Skin of body (tissue), 2 donors: ENCODE results near the gene ANXA8. TPM values are rescaled to one million over a fixed set of nuclear protein-coding genes. Genes with fewer than 3 reads are reported as not detected.

Source experiments
- DNase-seq: peaks from one replicate; lab custom pipeline; 2025; lab: John Stamatoyannopoulos, UW
- total RNA-seq: library from RNA; depleted of rRNA; stranded (reverse); fragments of >200 nt; gene quantifications from one replicate; pipeline ENCODE4 v1.2.3, GENCODE V29; 2014

ANXA8 gene
- total RNA-seq, 1 donor from 2014 or later: 4.6 TPM

DNA sequence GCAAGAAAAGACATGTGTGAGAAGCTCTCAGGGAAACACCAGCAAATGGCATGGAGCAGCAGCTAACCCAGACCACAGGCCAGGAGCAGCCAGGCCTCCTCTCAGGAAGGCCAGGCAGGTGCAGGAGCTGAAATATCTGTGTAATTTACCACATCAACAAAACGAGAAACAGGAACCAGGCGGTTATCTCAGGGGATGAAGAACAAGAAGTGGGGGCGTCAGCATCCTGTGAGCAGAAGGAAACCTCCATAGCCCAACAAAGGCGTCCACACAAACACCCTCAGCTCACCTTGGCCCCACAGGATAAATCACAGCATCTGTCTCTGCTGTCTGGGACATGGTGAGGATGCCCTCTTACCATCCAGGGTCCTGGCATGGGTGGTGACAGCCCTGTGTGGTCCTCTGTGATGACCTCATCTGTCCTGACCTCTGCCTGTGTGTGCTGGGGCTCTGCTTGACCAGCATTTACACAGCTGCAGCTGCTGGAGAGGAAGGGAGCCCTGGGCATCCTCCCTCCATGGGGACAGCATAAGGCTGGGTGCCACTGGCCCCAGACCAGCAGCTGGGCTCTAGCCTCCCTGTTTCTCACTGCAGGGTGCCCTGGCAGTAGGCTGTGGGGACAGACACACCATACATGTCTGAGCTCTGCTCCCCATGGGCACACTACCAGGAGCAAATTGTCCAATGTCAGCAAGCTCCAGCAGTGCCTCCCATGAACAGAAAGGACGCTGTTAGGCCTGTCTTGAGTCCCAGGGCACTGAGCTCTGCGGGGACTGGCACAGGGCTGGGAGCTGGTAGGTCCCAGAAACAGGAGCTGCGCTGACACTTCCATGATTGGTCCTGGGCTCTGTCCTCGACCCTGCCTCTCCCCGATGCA, 34.6 kb downstream of the ANXA8 start:
- DNase-seq: no peak

- no peak for DNase-seq
Observed at GRCh38 chr10:47447705-47448104, 36.2 kb downstream of the ANXA8 start.

DNA sequence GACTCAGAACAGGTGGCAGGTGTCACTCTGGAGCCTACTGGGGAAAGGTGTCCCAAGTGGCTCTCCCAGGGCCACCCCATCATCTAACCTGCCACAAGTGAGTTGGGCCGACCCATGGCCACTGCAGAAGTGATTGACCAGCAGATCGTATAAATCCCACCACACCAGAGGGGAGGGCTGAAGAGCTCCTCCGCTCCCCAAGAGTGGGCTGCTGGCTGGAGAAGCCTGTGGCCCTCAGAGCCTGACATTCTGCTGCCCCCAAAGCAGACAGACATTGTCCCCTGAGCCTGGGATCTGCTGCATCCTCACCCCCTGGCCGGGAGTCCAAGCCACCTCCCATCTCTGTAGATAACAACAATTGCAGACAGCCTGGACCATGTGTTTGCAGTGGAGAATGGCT, 36.7 kb downstream of the ANXA8 start:
- DNase-seq: no peak

- no peak for DNase-seq
Observed at GRCh38 chr10:47445720-47446119, 38.2 kb downstream of the ANXA8 start.

- DNase-seq: no peak
Observed at GRCh38 chr10:47444047-47444446, 39.9 kb downstream of the ANXA8 start.

GRCh38 chr10:47443145-47443544, 40.8 kb downstream of the ANXA8 start:
- DNase-seq: no peak

GRCh38 chr10:47442351-47442750, 41.6 kb downstream of the ANXA8 start:
- DNase-seq: no peak

GRCh38 chr10:47441938-47442337, 42.0 kb downstream of the ANXA8 start:
- no peak for DNase-seq

GRCh38 chr10:47440207-47440606, 43.7 kb downstream of the ANXA8 start:
- no peak for DNase-seq

- no peak for DNase-seq
Observed at GRCh38 chr10:47438857-47439474, 44.9 kb downstream of the ANXA8 start.

GRCh38 chr10:47435081-47435480, 48.8 kb downstream of the ANXA8 start:
- DNase-seq: no peak

- DNase-seq: no peak
Observed at GRCh38 chr10:47425813-47426419, 58.0 kb downstream of the ANXA8 start.

DNA sequence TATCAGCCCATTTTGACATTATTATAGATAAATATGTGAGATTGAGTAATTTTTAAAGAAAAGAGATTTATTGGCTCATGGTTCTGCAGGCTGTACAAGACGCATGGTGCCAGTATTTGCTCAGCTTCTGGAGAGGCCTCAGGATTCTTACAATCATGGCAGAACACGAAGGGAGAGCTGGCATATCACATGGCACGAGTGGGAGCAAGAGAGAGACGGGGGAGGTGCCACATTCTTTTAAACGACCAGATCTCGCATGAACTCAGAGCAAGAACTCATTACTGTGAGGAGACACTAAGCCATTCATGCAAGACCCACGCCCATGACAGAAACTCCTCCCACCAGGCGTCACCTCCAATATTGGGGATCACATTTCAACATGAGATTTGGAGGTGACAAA, 59.7 kb downstream of the ANXA8 start:
- DNase-seq: no peak

DNA sequence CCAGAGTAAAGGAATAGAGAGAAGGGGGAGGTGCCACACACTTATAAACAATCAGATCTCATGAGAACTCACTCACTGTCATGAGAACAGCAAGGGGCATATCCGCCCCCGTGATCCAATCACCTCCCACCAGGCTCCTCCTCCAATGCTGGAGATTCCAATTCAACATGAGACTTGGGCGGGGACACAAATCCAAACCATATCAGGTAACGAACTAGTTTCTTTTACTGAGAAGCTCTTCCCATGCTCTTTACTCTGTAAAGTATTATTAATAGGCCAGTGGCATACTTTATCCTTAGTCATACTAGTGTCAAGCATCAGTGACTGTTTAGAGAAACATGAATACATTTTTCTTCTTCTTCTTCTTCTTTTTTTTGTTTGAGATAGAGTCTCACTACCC, 60.4 kb downstream of the ANXA8 start:
- no peak for DNase-seq

DNA sequence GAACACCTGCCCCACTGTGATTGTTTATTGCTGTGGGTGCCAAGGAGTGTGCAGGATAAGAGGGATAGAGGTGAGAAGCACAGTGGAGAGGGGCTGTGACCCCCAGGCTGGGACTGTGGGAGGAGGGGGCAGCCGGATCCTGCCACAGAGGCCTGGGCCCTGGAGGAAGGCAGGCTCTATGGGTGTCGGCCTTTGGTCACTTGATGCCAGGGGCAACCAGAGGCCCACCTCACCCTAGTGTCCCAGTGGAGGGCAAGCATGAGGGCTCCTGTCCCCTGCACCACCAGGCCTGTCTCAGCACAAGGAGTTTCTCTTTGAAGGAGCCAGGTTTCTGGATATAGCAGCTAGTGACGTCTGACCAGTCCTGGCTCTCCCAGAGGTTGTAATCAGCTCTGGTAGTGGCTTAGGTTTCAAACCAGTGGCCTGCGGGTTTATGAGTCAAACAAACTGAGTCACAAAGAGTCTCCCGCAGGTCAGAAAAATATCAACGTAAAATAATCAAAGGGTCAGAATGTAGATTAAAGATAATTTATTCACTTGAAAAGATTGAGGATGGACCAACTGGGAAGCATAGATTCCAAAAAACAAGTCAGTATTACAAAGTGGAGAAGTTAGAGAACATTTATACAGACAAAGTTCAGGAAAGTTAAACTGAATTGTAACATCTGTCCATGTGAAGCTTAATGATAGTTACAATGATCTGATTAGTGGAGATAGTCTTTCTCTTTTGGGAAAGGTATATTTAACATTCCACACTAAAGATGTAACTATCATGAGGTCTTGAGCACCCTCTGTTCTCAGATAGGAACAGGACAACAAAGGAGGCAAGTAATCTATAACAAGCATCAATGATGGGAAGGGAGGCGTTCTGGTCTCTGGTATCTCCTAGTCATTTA, 62.6 kb downstream of the ANXA8 start:
- no peak for DNase-seq

DNA sequence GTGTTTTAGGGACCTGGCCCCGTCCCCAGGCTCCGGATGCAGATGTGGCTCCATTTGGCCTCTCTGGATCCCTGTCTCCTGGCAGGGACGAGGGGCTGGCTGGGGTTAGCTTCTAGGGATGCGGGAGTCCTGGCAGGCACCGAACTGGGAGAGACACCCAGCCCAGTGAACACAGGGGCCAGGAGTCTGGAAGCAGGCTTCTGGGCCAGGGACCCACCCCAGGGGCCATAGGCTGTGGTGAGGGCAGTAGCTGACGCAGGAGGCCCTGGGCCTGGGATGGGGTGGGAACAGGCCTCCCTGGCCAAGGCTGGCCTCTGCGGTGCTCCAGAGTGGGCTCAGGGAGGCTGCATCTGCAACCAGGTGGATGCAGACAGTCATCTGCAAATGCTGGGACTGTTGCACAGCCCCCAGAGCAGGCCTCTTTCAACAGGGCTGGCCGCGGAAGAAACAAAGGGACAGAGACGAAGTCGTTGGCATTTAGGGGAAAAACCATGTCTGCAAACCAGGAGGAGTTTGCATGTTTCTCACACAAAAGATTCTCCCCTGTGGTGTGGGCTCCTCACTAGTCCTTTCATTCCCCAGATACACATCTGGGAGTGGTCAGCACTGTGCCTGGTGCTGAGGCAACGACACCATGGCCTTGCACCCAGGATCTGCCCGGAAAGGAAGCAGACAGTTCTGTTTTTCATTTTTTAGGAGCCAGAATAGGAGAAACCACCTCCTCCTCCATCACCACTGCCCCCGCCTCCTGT, 63.4 kb downstream of the ANXA8 start:
- no peak for DNase-seq

- DNase-seq: no peak
Observed at GRCh38 chr10:47419421-47419820, 64.5 kb downstream of the ANXA8 start.

GRCh38 chr10:47418966-47419365, 64.9 kb downstream of the ANXA8 start:
- no peak for DNase-seq

GRCh38 chr10:47418321-47418720, 65.6 kb downstream of the ANXA8 start:
- no peak for DNase-seq
